VCaP (cell line): ENCODE results near the gene SLC22A7.
A peak's percentile ranks its signal among the peaks of the same experiment; 100 is the strongest.

ENCODE experiments used
- H3K27ac ChIP-seq: fragments of 450-650 bp; 2 replicates; pipeline ENCODE4 v1.5.1; 2017
- TF ChIP-seq, protein P1 (sequence below): fragments of 450-650 bp; conservative IDR thresholded peaks from 2 replicates; pipeline ENCODE4 v1.5.1; 2017; ENCODE audit warnings: mild to moderate bottlenecking, moderate library complexity

Gene SLC22A7

DNA sequence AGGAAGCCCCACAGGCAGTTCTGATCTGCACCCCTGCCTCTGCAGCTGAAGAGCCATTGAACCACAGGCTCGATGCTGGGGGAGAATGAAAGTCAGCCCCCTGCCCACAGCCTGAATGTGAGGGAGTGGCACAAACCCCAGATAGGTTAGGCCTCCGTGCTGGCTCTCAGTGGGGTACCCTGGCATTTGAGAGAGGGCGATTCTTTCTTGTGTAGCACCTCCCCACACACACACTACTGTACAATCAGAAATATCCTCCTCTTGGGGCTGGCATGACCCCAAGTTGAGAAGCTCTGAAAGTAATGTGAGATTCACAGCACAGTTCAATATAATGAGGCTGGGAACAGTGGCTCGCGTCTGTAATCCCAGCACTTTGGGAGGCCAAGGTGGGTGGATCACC is 36.9 kb upstream of the SLC22A7 start:
- H3K27ac ChIP-seq = no peak overlapping the region
- TF ChIP-seq, protein P1, sequence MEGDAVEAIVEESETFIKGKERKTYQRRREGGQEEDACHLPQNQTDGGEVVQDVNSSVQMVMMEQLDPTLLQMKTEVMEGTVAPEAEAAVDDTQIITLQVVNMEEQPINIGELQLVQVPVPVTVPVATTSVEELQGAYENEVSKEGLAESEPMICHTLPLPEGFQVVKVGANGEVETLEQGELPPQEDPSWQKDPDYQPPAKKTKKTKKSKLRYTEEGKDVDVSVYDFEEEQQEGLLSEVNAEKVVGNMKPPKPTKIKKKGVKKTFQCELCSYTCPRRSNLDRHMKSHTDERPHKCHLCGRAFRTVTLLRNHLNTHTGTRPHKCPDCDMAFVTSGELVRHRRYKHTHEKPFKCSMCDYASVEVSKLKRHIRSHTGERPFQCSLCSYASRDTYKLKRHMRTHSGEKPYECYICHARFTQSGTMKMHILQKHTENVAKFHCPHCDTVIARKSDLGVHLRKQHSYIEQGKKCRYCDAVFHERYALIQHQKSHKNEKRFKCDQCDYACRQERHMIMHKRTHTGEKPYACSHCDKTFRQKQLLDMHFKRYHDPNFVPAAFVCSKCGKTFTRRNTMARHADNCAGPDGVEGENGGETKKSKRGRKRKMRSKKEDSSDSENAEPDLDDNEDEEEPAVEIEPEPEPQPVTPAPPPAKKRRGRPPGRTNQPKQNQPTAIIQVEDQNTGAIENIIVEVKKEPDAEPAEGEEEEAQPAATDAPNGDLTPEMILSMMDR = no peak

- TF ChIP-seq, protein P1 = no peak
- H3K27ac ChIP-seq = no peak overlapping the region
These were observed 35.9 kb upstream of the SLC22A7 start for GRCh38 chr6:43262000-43262779.

- TF ChIP-seq, protein P1 = no peak
- H3K27ac ChIP-seq = no peak overlapping the region
These were observed 35.2 kb upstream of the SLC22A7 start for GRCh38 chr6:43262780-43263313.

DNA sequence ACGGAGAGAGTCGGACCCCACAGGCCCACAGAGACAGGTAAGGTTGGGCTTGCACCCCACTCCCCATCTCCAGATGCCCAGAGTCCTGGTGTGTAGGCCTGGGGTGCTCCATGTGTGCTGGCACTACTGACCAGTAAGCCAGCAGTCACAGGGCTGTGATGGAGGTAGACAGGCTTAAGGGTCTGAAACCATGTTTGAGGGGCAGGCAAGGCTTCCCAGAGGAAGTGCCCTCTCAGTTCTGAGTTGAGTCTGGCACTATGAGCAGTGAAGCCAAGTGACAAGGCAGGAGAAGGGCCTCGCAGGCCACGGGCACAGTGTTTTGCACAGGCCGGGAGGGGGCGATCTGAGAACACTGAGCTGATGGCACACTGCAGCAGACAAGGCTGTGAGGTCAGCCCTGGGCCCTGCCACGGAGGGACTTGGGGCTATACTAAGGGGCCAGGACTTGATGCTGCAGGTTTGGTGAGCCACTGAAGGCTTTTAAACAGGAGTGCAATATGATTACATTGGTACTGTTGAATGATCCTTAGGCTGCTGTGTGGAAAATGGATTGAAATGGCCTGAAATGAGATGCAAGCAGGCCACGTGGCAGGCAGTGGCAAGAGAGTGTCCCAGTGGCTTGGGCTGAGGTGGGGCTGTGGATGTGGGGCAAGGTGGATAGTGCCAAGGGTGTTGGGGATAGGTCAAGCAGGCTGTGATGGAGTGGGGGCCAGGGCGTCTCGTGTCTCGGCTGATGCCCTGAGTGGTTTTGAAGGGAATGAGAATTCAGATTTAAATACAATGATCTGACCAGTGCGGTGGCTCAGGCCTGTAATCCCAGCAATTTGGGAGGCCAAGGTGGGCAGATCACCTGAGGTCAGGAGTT is 34.5 kb upstream of the SLC22A7 start:
- H3K27ac ChIP-seq = no peak overlapping the region
- TF ChIP-seq, protein P1 = peak; percentile 99

DNA sequence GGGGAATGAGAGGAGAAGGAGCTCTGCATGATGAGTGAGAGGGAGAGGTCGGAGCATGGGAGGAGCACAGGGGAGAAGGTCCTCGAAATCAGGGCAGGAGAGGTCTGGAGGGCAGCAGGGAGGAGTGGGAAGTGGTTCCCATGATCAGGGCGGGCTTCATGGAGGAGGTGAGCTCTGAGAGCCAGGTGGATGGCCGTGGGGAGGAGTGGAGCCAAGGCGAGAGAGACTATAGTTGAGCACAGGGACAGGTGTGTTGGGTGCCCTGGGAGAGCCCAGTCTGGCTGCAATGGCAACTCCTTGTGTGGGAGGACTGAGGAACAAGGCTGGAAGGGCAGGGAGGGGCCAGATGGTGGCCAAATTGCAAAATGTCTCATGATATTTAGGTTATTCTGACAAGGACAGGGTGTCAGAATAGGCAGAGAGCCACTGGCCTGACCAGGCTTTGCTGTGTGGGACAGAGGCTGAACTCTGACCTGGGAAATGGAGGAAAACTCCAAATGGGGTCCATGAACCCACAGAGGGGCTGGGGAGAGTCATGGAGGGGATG is 33.4 kb upstream of the SLC22A7 start:
- H3K27ac ChIP-seq = no peak overlapping the region
- TF ChIP-seq, protein P1 = no peak

DNA sequence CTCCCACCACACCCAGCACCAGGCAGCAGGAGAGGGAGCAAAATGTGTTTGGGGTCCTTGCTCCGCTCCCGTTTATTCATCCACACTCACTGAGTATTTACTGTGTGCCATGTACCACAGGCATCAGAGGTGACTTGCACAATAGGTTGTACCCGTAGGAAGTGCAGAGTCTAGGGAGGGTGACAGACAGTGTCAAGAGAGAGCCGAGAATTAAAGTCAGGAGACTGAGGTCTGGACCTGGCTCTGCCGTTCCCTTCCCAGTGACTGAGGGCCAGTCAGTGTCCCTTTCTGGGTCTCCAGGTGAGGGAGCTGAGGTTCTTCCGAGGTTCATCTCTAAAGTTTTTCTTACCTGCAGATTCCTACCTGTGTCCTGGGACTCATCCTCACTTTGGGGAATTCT is 32.5 kb upstream of the SLC22A7 start:
- TF ChIP-seq, protein P1 = no peak
- H3K27ac ChIP-seq = no peak overlapping the region
